HepG2 (cell line): Measurements from ENCODE around the gene MTHFD2L. TPM values are rescaled to one million over a fixed set of nuclear protein-coding genes. Genes with fewer than 3 reads are reported as not detected.
A peak's percentile ranks its signal among the peaks of the same experiment; 100 is the strongest.

Experiments used
- ATAC-seq: fragments of 200-7000 bp; cut with Tn5 transposase; 3 replicates; pipeline ENCODE4 v1.9.1; 2020; ENCODE audit warnings: mild to moderate bottlenecking, moderate library complexity
- BruUV-seq: library from RNA; stranded (reverse); fragments of 400-500 nt; replicated peaks from 2 replicates; lab custom pipeline; 2021; lab: Mats Ljungman, UMichigan
- CTCF ChIA-PET: fragments of 300-600 bp; formaldehyde crosslinking; extraction: SDS; loops from one replicate; lab custom pipeline; 2021; ENCODE audit warnings: low total read pairs, inconsistent platforms, low intra/inter-chr PET ratio; lab: Yijun Ruan, JAX
- POLR2A ChIA-PET: fragments of 350-600 bp; sonication (Branson Sonifier 250); formaldehyde crosslinking; loops from one replicate; lab custom pipeline; 2020; ENCODE audit warnings: antibody characterized with exemption, inconsistent platforms; lab: Yijun Ruan, JAX
- DNase-seq: peaks from one replicate; pipeline ENCODE4 v3.0.0-alpha.2; 2015; ENCODE audit warnings: low spot score
- FAIRE-seq: peaks from 3 replicates; lab custom pipeline; 2011; peaks lifted over from hg19 to GRCh38; lab: Jason Lieb, UNC
- H2AFZ ChIP-seq: one replicate; pipeline ENCODE4 v1.6.1; 2011; ENCODE audit warnings: low read length, inconsistent platforms
- H3K27ac ChIP-seq: fragments of 300-600 bp; 3 replicates; pipeline ENCODE4 v1.8.0; 2011; ENCODE audit warnings: mixed run types, mild to moderate bottlenecking, mixed read lengths, low read length, inconsistent platforms; ENCODE audit not compliant: insufficient read depth; ENCODE audit errors: extremely low read length
- H3K27me3 ChIP-seq, 2 experiments: fragments of 200-600 bp in 1 of 2; 2 replicates in 1 of 2; 3 replicates in 1 of 2; pipeline versions ENCODE4 v1.6.0 to v1.8.0; 2011; ENCODE audit warnings: low read length in 2 of 2, mild to moderate bottlenecking in 2 of 2, moderate library complexity in 2 of 2, inconsistent platforms in 1 of 2; ENCODE audit not compliant: insufficient read depth in 2 of 2, control insufficient read depth in 1 of 2
- H3K36me3 ChIP-seq, 2 experiments: fragments of 200-600 bp in 1 of 2; replicated peaks in 1 of 2; 2 replicates in 1 of 2; 3 replicates in 1 of 2; pipeline versions ENCODE4 v1.5.1 to v1.8.0; 2011; ENCODE audit warnings: low read length in 2 of 2, inconsistent platforms in 1 of 2; ENCODE audit not compliant: insufficient read depth in 2 of 2, control insufficient read depth in 1 of 2
- H3K4me1 ChIP-seq: 2 replicates; pipeline ENCODE4 v1.5.1; 2012; ENCODE audit warnings: low read length, inconsistent platforms; ENCODE audit not compliant: insufficient read depth
- H3K4me2 ChIP-seq: 2 replicates; pipeline ENCODE4 v1.6.0; 2011; ENCODE audit warnings: low read depth, low read length, inconsistent platforms
- H3K4me3 ChIP-seq, 3 experiments: fragments of 200-600 bp in 1 of 3; sonication (generic), shearing (Covaris generic) in 1 of 3; replicated peaks in 1 of 3; 2 replicates each; pipeline ENCODE4 v1.5.1; 2011 to 2016; ENCODE audit warnings: low read length in 3 of 3, inconsistent platforms in 2 of 3, low read depth in 2 of 3, mild to moderate bottlenecking in 2 of 3, control low read depth in 1 of 3, mixed read lengths in 1 of 3; ENCODE audit not compliant: insufficient read depth in 1 of 3
- H3K79me2 ChIP-seq: one replicate; pipeline ENCODE4 v1.6.1; 2011; ENCODE audit warnings: low read length, inconsistent platforms; ENCODE audit not compliant: insufficient read depth
- H3K9ac ChIP-seq: 2 replicates; pipeline ENCODE4 v1.6.0; 2011; ENCODE audit warnings: mild to moderate bottlenecking, low read depth, low read length, inconsistent platforms; ENCODE audit not compliant: insufficient read depth
- H3K9me3 ChIP-seq: 2 replicates; pipeline ENCODE4 v1.5.1; 2012; ENCODE audit warnings: mild to moderate bottlenecking, low read length
- H4K20me1 ChIP-seq: 2 replicates; pipeline ENCODE4 v1.6.0; 2011; ENCODE audit warnings: inconsistent platforms, mild to moderate bottlenecking, low read length, moderate library complexity; ENCODE audit not compliant: insufficient read depth
- AHDC1 ChIP-seq: sonication (generic); formaldehyde crosslinking; IDR thresholded peaks from 2 replicates; pipeline ENCODE4 v1.5.1; 2020; ENCODE audit warnings: mild to moderate bottlenecking, missing genetic modification reagents, borderline replicate concordance
- ARID3A ChIP-seq: IDR thresholded peaks from 2 replicates; pipeline ENCODE4 v1.6.1; 2012; ENCODE audit warnings: low read depth, low read length, improper control_type of control experiment
- CTCF ChIP-seq: sonication (generic); formaldehyde crosslinking; IDR thresholded peaks from 2 replicates; pipeline ENCODE4 v1.5.0; 2020; ENCODE audit warnings: mild to moderate bottlenecking, missing genetic modification reagents, moderate library complexity
- SMC3 ChIP-seq: IDR thresholded peaks from 2 replicates; pipeline ENCODE4 v1.6.1; 2011; ENCODE audit warnings: low read length, improper control_type of control experiment
- SP2 ChIP-seq: sonication (generic); formaldehyde crosslinking; IDR thresholded peaks from 2 replicates; pipeline ENCODE4 v1.5.1; 2020; ENCODE audit warnings: mild to moderate bottlenecking, missing genetic modification reagents
- STAG1 ChIP-seq: sonication (generic); formaldehyde crosslinking; IDR thresholded peaks from 2 replicates; pipeline ENCODE4 v1.4.0; 2020; ENCODE audit warnings: missing genetic modification reagents
- ZBTB7B ChIP-seq: sonication (generic); formaldehyde crosslinking; IDR thresholded peaks from 2 replicates; pipeline ENCODE4 v1.4.0; 2020; ENCODE audit warnings: missing genetic modification reagents
- ZGPAT ChIP-seq: IDR thresholded peaks from 2 replicates; pipeline ENCODE4 v1.6.1; 2016; ENCODE audit warnings: mild to moderate bottlenecking
- ZKSCAN8 ChIP-seq: IDR thresholded peaks from 2 replicates; pipeline ENCODE4 v1.6.1; 2016; ENCODE audit warnings: borderline replicate concordance, missing genetic modification reagents, missing compliant biosample characterization
- ZNF225 ChIP-seq: sonication (generic); formaldehyde crosslinking; IDR thresholded peaks from 2 replicates; pipeline ENCODE4 v1.4.0; 2020; ENCODE audit warnings: mild to moderate bottlenecking, missing genetic modification reagents
- ZNF580 ChIP-seq: IDR thresholded peaks from 2 replicates; pipeline ENCODE4 v1.6.1; 2016; ENCODE audit warnings: low read depth, borderline replicate concordance
- WGBS: methylation state at CpG from one replicate; pipeline ENCODE4 v1.1.6; 2017; ENCODE audit warnings: low lambda C conversion rate; 5-methylcytosine and 5-hydroxymethylcytosine counted together
- in situ Hi-C: cut with HindIII; loops from 2 replicates; pipeline ENCODE4 v1.10.0; 2017; ENCODE audit warnings: low pct_unique_long_range_greater_than_20kb; ENCODE audit not compliant: extremely low pct_ligation_motif_present
- intact Hi-C: fragments of 100-400 bp; cut with micrococcal nuclease; formaldehyde crosslinking; loops from one replicate; pipeline ENCODE4 v1.10.0; 2022; ENCODE audit not compliant: unreplicated experiment
- polyA plus RNA-seq, 8 experiments: library from polyadenylated mRNA; depleted of rRNA in 3 of 8; stranded (reverse) in 7 of 8; unstranded in 1 of 8; fragments of >200 nt; fragmentation: Illumina TruSeq in 4 of 8; extraction: Trizol in 4 of 8; gene quantifications; 2 replicates each; pipeline versions ENCODE4 v1.2.1 to v1.2.3, GENCODE V29; 2011 to 2016; ENCODE audit warnings: low read depth in 4 of 8, missing spikeins in 1 of 8, mixed read lengths in 1 of 8; ENCODE audit not compliant: insufficient read depth in 1 of 8
- total RNA-seq, 5 experiments: library from RNA; depleted of rRNA; stranded (reverse); fragments of >200 nt; fragmentation: Illumina TruSeq; extraction: Trizol; gene quantifications; 2 replicates each; pipeline ENCODE4 v1.2.3, GENCODE V29; 2016; ENCODE audit warnings: low read depth in 1 of 5

MTHFD2L gene
- total and polyA plus RNA-seq, 2 of the 13 experiments (the other 11 are each of a cell fraction or from before 2014, with no cell fraction given): 10.5 to 14.9 TPM

GRCh38 chr4:74320559-74321118 lies 162.7 kb downstream of the MTHFD2L start:
- no peaks in the 10 kb centered on the region for H3K4me1 ChIP-seq
- in situ Hi-C loops: loop anchor here (5.0 kb wide), 1 partner anchor 352 kb away; no protein-coding TSS in a partner anchor
- no peak overlapping the region for H3K4me3 ChIP-seq
- 0 out of 2 replicates have a peak overlapping the region, but pooled peaks have one; percentile 9 for H3K4me2 ChIP-seq
- 30% methylated on average over 4 of the region's 4 CpGs for WGBS
- ATAC-seq (peak; percentile 81), DNase-seq (peak; percentile 58), FAIRE-seq (no peak)
- H3K36me3 ChIP-seq: no peaks in the 10 kb centered on the region
- BruUV-seq: no TSS peak
- no peak overlapping the region for H2AFZ ChIP-seq
- no peak overlapping the region for H3K27ac ChIP-seq
- no peaks in the 10 kb centered on the region for H3K27me3 ChIP-seq
- ChIA-PET POLR2A (interaction anchor here (1.1 to 1.4 kb wide), 2 partner anchors 333 to 354 kb away, joined by 3 to 4 read pairs; no protein-coding TSS in a partner anchor), CTCF (interaction anchor here (1.6 to 3.2 kb wide), 2 partner anchors 350 to 355 kb away, joined by 10 to 25 read pairs; no protein-coding TSS in a partner anchor)
- no peaks in the 10 kb centered on the region for H4K20me1 ChIP-seq
- intact Hi-C loops: loop anchor here (1.0 to 2.0 kb wide), 3 partner anchors 56 to 355 kb away; no protein-coding TSS in a partner anchor
- no peak overlapping the region for H3K9ac ChIP-seq
- H3K79me2 ChIP-seq: no peaks in the 10 kb centered on the region
- no peaks in the 10 kb centered on the region for H3K9me3 ChIP-seq
- TF ChIP-seq ZNF225: no peak
- TF ChIP-seq ZNF580 (CRISPR knock-in tag): no peak
- TF ChIP-seq ZGPAT: no peak
- TF ChIP-seq SP2: no peak
- no peak for TF ChIP-seq AHDC1
- peak; percentile 37; the same call in 1 of the 2 replicates for TF ChIP-seq SMC3
- no peak for TF ChIP-seq ZBTB7B (CRISPR knock-in tag)
- TF ChIP-seq ZKSCAN8: no peak
- peak; percentile 73 for TF ChIP-seq STAG1 (CRISPR knock-in tag)
- TF ChIP-seq CTCF (CRISPR knock-in tag): peak; percentile 42
- TF ChIP-seq ARID3A: 0 out of 2 replicates have a peak, but pooled peaks have one; percentile 25
